ENCODE measurements around the gene LRRC10.
"Not testable (repeated sequence)": the region's sequence is repeated elsewhere in the genome, so short reads cannot be mapped to it uniquely, and the experiment has no call there.

LRRC10 gene

DNA sequence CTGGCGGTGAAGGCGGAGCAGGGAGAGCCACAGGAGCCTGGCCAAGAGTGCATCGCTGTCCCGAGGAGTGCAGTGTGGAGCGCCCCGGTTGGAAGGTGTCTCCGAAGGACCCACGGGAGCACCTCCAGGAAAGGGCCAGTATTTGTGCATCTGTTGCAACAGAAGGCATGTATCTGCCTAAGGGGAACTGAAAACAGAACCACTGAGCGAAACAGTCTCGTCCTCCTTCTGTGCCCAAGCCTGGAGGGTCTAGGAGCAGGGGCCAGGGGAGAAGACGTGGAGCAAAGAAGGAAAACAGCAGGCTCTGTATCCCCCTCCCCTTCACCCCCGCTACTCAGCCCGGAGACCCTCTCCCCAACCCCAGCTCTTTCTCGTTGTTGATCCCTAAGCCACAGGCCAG, 5.3 kb upstream of the LRRC10 start:
- DNase-seq = no peak

DNA sequence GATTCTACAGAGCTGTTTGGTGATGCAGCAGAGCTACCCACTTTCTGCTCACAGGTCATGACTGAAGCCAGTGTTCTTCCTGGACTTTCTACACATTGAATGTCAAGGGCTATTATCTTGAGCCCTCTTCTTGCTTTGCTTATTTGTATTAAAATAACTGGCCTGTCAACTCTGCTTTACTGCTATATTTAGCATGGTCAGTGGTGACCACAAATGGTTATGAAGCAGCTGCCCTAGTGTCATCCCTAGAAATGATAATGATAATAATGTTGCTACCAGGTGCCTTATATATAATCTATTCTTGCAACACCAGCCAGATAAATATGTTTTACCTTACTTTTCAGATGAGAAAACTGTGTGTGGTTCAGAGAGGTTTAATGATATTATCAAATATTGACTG, 2.6 kb upstream of the LRRC10 start:
- no peak for DNase-seq

DNA sequence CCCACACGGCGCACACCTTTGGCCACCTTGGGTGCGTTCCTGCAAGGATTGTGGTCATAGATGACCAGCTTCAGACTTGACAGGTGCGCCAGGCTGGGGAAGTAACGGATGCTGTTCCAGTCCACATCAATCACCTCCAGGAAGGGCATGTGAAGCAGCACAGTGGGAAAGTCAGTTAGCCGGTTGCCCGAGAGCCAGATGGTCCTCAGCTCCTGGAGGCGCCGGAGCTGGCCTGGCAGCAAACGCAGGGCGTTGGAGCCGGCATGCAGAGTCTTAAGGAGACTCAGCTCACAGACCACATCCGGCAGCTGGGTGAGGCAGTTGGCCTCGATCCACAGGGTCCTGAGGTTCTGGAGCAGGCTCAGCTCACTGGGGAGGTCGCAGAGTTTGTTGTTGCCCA, 581 bp downstream of the LRRC10 start:
- no peak for DNase-seq

DNA sequence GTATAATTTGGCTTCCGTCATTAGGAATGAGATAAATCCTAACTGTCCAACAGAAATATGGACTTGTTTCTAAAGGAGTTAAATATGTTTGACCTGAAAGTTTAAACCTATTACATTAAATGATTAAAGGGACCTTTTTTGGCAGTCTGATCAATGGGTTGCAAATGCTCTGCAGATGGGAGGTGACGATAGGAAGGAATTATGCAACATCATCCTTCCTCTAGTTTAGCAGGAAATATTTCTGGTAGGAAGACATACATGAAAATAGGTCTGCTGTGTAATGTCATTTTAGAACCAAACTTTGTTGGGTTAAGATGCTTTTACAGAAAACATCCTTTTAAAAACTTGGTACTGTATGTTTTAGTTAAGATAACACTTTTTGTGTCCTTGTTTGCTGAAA, 2.6 kb downstream of the LRRC10 start:
- DNase-seq = no peak

DNA sequence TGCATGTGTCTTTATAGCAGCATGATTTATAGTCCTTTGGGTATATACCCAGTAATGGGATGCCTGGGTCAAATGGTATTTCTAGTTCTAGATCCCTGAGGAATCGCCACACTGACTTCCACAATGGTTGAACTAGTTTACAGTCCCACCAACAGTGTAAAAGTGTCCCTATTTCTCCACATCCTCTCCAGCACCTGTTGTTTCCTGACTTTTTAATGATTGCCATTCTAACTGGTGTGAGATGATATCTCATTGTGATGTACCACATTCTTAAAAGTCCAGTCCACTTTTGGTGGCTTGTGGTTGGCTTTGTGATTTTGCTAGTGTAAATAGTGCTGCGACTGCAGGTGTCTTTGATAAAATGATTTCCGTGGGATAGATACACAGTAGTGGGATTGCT, 6.4 kb downstream of the LRRC10 start:
- not testable (repeated sequence) for DNase-seq

DNA sequence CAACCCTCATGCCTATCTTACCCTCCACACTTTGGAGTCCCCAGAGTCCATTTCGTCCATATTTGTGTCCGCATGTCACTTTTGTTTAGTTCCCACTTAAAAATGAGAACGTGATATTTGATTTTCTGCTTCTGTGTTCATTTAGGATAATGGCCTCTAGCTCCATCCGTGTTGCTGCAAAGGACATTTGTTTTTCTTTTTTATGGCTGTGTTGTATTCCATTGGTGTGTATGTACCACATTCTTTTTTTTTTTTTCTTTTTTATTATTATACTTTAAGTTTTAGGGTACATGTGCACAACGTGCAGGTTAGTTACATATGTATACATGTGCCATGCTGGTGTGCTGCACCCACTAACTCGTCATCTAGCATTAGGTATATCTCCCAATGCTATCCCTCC, 7.2 kb downstream of the LRRC10 start:
- DNase-seq = not testable (repeated sequence)

DNA sequence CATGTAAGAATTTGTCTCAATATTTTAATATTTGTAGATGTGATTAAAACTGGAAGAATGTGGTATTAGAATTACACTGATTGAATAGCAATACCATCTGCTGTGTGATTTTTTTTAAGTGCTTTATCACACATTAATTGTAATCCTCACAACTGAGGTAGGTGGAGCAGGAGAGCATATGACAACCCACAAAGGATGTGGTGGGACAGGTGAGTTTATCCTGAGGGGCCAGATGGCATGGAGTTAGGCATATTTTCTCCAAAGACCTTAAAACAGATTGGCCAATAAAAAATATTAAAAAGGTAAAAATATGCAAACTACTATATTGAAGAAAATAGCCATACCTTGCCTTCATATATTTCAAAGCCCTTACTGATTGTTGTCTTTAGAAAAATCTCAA, 7.8 kb downstream of the LRRC10 start:
- no peak for DNase-seq

DNA sequence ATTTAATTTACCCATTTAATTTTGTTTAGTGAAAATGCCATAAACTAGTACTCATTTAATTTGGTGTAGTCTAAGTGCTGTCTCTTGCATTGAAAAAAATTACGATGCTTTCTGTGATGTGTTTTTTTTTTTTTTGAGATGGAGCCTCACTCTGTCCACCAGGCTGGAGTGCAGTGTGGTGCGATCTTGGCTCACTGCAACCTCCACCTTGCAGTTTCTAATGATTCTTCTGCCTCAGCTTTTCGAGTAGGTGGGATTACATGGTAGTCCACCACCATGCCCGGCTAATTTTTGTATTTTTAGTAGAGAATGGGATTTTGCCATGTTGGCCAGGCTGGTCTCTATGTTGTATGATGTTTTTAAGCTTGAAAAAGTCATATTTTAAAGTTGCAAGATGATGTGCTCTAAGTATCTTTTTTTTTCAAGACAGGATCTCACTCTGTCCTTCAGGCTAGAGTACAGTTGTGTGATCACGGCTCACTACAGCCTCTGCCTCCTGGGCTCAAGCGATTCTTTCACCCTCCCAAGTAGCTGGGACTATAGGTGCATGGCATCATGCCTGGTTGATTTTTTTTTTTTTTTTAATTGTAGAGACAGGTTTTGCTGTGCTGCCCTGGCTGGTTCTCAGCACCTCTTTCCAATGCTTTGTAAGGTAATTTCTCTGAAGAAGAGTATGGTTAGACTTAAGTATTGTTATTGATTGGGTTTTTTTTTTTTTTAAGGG, 8.6 kb downstream of the LRRC10 start:
- DNase-seq = no peak

DNA sequence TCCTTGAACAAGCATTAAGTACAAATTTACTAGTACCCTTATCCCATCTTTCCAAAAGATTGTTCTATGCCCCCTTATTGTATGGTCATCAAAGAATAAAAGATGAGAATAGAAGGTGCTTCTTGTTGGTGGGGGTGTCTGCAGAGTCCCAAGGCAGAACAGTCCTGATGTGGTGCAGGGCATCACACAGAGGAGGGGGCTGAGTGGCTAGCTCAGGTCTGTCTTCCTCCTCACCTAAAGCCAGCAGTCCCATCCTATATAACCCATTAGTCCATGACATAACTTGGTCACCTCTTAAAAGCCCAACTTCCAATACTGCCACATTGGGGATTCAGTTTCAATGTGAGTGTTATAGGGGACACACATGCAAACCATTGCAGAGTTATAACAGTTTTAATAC, 9.9 kb downstream of the LRRC10 start:
- no peak for DNase-seq

DNA sequence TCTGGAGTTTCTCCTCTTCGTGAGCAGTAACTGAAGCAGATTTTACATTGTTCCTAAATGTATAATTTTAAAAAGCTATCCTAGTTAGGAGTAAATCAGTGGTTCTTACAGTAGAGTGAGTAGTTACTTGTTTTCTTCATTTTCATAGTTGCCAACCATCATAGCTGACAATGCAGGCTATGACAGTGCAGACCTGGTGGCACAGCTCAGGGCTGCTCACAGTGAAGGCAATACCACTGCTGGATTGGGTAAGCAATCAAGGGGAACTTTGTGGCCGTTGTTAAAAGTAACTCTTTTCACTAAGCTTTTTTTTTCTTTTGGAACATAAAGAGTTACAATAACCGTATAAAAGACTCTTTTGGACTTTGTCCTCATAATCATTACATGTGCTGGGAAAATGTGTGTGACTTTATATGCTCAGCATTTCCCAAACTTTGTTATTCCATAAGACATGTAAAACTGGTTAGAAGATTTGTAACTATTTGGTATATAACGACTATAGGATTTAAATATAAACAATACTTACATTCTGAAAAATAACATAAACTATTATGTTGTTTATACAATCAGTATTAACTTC, 12.4 kb downstream of the LRRC10 start:
- no peak for DNase-seq

DNA sequence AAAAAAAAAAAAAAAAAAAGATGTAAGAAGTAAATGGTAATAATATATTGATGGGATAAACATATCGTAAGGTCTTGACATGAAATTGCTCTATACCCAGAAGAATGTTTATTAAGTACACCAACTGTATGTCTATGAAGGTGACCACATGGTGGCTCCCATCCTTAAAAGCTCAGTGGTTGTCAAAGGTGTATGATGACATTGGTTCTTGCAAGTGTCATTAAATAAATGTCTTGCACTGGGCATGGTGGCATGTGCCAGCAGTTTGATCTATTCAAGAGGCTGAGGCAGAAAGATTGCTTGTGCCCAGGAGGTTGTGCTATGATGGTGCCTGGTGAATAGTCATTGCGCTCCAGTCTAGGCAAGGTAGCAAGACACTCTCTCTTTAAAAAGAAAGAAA, 15.0 kb downstream of the LRRC10 start:
- no peak for DNase-seq

DNA sequence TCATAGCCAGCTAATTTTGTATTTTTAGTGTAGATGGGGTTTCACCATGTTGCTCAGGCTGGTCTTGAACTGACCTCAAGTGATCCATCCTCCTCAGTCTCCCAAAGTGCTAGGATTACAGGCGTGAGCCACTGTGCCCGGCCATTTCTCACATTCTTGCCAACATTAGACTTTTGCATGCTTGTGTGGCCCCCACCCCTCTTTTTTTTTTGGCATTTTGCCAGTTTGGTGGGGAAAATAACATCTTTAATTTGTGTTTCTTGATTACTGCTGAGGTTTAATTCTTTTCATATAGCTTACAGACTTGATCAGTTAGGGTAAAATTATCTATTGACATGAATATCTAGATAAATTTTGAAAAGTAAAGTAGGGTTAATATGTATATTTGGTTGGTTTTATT, 21.6 kb downstream of the LRRC10 start:
- no peak for DNase-seq

DNA sequence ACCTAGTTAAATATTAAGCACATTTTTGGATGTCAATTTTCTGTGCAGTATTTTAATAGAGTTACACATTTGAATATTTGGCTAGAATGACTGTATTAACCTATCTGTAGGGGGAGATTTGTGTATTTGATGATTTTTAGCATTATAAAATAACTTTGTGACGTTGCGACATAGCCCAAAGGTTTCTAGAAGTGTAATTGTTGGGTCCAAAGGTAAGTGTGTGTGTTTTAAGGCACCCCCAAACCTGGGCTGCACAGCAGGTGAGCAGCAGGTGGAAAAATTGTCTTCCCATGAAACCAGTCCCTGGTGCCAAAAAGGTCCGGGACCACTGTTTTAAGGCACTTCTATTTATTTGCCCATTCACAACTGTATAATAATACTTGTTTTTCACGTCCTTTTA, 22.2 kb downstream of the LRRC10 start:
- no peak for DNase-seq

DNA sequence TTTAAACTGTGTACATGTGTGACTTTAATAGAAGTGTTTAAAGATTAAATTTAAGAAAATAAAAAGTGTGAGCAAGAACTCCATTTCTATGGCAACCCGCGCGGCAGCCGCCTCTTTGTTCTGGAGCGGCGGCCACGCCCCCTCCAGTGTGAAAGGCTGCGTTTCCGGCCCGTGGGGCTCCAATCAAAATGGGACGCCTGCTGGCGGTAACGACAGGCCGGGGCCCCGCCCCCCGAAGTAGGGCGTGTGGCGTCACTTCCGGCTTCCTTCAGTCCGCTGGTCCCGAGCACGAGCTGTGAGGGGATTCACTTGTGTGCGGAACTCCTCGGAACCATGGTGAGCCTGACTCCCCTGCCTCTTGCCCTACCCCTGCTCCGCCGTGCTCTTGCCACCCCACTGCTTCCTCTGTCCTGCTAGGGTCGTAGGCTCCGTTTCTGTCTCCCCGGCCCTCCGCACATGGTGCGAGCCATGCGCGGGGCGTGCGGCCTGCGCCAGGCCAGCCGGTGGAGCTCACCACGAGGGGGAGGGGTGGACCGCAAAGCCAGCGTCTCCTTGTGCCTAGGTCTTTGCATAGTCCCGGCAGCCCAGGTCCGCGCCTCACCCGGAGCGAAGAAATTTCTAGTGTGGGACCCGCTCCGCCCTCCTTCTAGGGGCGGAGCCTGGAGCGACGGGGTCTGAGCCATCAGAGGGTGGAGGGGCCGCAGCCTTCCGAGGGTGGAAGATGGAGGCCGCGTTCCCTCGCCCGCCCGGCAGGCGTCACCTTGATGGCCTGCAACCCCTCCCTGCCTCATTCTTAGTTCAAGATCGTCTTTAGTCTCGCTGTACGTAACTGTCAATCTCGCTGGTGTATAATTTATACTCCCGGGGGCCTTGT, 25.3 kb downstream of the LRRC10 start, which contains the start of gene CCT2:
TSS of gene CCT2 (plus strand) at position 271 of the 874 bp plus-strand sequence. CDS start at position 334, 63 bp downstream.
- peak; percentile 98 for DNase-seq

DNA sequence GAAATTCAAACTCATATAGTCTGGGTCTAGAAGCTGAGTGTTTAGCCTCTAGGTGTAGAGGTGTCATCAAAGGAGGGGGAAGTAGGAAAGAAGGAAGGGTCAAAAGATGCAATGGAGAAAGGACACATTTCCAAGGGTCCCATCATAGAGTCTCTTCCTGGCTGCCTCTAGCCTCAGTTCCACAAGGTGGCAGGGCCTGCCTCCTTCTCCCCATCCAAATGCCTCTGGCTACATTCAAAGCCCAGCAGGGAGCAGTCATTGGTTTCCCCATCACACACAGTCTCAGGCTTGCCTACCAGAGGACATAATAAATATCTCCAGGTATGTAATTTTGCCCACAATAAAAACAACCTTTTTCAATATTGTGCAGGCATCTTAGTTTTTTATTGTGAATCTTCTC, 27.5 kb downstream of the LRRC10 start:
- no peak for DNase-seq

DNA sequence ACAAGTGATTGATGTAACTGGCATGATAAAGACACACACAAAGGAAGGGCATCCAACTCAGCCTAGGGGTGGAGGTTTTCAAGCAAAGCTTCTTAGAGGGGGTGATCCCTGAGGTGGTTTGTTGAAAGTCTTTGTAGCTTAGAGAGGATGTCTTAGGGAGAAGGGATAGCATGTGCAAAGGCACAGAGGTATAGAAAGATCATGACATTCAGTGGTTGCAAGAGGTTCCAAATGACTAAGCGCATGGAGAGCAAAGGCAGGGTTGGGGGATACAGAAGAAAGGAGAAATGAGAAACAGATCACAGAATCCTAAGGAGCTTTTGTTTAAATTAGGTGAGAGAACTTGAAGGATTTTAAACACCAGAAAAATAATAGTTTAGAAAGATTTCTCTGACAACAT, 30.6 kb downstream of the LRRC10 start:
- DNase-seq = no peak

DNA sequence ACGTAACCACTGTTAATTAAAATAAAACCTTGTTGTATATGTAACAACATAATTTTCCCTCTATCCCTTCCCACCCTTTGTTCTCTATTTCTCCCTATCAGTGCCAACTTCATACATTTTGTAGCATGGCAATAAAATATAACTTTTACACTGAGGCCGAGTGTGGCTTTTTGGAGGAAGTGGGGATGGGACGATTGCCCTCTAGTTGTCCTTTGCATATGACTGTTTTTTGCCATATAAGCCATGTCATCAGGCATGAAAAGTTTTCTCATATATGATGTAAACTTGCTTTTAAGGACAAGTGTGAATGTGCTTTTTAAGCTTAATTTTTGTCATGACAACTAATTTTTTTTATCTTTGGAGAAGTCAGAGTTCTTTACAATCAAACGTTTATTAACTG, 31.7 kb downstream of the LRRC10 start:
- DNase-seq = no peak

DNA sequence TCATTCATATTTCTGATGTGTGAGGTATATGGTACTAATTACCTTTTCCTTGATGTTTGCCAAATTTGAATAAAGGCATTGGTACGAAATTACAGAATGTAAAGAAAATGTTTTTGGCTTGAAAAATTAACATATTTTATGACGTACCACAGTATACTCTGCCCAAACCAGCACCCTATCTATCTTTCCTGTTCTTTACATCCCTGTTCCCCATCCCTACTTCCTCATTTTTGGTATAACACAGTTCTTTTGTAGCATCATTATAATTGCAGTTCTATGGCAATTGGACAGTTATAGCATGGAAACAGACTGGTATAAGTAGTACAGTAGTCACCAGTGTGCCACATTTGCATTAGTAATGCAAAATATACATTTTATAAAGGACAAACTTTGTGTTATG, 32.4 kb downstream of the LRRC10 start:
- no peak for DNase-seq

DNA sequence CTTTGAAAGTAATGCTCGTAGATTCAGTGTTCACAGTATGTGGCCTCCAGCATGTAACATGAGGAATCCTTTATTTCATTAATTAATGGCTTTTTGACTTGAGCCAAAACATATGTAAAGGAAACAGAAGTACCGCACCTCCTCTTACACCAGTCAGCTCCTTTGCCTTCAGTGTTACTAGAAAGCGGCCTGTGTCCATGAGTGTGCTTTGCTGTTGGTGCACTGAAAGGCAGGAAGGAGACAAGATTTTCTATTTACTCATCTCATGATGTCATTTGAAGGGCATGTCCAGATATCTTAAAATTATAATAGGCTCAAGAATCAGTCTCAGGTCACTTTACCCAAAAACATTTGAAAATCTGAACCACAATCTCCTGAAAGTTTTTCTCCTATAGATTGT, 35.4 kb downstream of the LRRC10 start:
- no peak for DNase-seq

DNA sequence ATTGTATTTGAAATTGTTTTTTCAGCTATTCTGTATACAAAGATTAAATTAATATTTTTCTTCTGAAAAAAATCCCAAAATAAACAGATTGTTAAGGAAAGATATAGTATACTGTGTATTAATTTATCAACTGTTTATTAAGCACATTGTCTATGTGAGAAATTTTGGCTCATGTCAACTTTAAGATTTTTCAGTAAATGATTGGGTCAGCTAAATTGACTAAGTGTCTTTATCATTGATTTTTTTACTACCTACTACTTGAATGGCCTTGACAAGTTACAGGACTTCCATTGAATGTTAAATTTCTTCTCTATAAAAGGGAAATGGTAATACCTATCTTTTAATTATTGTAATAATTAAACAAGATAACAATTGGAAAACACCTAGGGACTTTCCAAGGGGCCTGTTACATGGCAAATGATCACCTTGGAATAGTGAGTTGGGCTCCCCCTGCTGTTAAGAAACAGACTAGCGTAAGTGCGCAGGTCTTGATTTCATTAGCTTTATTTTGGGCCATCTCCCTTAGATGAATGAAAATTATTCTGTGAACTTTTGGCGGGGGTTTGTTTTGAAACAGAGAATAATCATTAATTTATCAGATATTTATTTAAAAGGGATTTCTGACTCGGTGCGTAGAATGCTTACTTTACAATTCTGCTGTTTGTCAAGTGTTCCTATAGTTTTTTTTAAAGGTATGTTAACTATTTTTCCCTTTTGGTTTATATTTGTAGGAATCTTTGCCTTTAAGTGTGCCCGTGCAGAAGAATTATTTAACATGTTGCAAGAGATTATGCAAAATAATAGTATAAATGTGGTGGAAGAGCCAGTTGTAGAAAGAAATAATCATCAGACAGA, 39.9 kb downstream of the LRRC10 start:
- DNase-seq = peak; percentile 55

DNA sequence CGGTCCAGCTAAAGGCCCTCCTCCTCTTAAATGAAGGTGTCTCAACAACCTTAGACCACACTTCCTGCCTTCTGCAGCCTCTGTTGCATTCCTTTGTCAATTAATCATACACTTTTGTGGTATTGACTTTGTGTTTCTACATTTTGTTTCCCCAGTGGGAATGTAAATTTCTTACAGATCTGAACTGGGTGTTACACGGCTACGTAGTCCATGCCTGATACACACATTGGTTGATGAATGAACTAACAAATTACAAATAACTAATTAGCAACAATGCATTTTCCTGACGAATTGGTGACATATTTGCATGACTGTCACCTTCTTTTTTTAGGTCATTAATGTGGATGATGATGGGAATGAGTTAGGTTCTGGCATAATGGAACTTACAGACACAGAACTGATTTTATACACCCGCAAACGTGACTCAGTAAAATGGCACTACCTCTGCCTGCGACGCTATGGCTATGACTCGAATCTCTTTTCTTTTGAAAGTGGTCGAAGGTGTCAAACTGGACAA, 40.6 kb downstream of the LRRC10 start:
- no peak for DNase-seq

DNA sequence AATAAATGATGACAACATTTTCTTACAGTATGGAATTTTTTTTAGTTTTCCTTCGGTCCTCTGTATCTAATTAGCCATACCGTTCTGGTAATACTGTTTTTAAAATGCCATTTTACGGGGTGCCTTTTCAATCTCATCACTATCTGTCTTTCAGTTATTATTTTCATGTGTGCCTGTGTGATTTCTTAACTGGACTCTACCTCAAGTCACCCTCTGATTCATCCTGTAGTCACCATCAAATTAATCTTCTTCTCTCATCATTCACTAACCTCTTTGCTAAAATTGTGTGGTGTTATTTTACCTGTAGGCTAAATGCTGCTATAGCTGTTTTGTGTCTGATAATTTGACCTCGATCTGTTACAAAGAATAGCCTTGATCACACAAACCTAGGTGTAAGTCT, 41.5 kb downstream of the LRRC10 start:
- DNase-seq = no peak

DNA sequence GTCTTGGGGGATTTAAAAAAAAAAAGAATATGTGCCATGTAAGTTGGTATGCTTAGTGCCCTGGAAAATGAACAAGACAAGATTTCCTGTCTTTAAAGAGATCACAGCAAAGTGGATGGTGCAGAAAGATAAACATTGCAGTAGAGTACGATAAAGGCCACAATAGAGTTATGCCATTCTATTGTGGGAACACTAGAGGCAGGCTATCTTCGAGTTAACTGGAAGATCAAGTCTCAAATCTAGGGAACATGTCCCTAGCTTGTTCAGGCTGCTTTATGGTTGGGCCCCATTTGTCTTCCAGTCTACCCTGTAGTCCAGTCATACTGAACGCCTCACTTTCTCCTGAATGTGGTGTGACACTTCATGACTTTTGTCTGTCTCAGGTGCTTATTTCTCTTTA, 44.1 kb downstream of the LRRC10 start:
- DNase-seq = no peak

All from activated naive CD4-positive, alpha-beta T cell treated with Interleukin-2 at 50 U/mL for 16 hours (primary cell).